CD4-positive, alpha-beta T cell treated with Interleukin-21 for 1 hour (primary cell): ENCODE measurements around the gene SLC39A6.
"Not testable (repeated sequence)": the region's sequence is repeated elsewhere in the genome, so short reads cannot be mapped to it uniquely, and the experiment has no call there.

Experiments used
- DNase-seq: peaks from one replicate; pipeline ENCODE4 v3.0.0-alpha.2; 2020

SLC39A6 gene

GRCh38 chr18:36129300-36130038 is at the start of gene SLC39A6, which contains the start of gene ELP2:
TSS of gene SLC39A6 (minus strand) at chr18:36129340. CDS start at chr18:36127007, 2,333 bp downstream.
TSS of gene ELP2 (plus strand) at chr18:36129899. CDS start at chr18:36129934, 35 bp downstream.
- DNase-seq: peak; percentile 95

GRCh38 chr18:36177913-36178312 is 48.8 kb upstream of the SLC39A6 start:
- no peak for DNase-seq

GRCh38 chr18:36176711-36177110 is 47.6 kb upstream of the SLC39A6 start:
- no peak for DNase-seq

GRCh38 chr18:36176177-36176584 is 47.0 kb upstream of the SLC39A6 start:
- no peak for DNase-seq

- no peak for DNase-seq
Measured at GRCh38 chr18:36175481-36175880, 46.3 kb upstream of the SLC39A6 start.

GRCh38 chr18:36169938-36170337 is 40.8 kb upstream of the SLC39A6 start:
- no peak for DNase-seq

- DNase-seq: not testable (repeated sequence)
Measured at GRCh38 chr18:36168296-36168695, 39.2 kb upstream of the SLC39A6 start.

- DNase-seq: no peak
Measured at GRCh38 chr18:36167692-36168218, 38.6 kb upstream of the SLC39A6 start.

- DNase-seq: no peak
Measured at GRCh38 chr18:36162981-36163380, 33.8 kb upstream of the SLC39A6 start.

GRCh38 chr18:36160959-36161371 is 31.8 kb upstream of the SLC39A6 start:
- no peak for DNase-seq

GRCh38 chr18:36158266-36158867 is 29.2 kb upstream of the SLC39A6 start:
- DNase-seq: no peak

- DNase-seq: no peak
Measured at GRCh38 chr18:36157441-36157840, 28.3 kb upstream of the SLC39A6 start.

GRCh38 chr18:36155851-36156757 is 27.0 kb upstream of the SLC39A6 start:
- no peak for DNase-seq

GRCh38 chr18:36153771-36154170 is 24.6 kb upstream of the SLC39A6 start:
- no peak for DNase-seq

- no peak for DNase-seq
Measured at GRCh38 chr18:36153203-36153602, 24.1 kb upstream of the SLC39A6 start.

- DNase-seq: no peak
Measured at GRCh38 chr18:36152781-36153180, 23.6 kb upstream of the SLC39A6 start.

GRCh38 chr18:36149514-36150289 is 20.6 kb upstream of the SLC39A6 start:
- no peak for DNase-seq

- no peak for DNase-seq
Measured at GRCh38 chr18:36143391-36143790, 14.3 kb upstream of the SLC39A6 start.

- no peak for DNase-seq
Measured at GRCh38 chr18:36142751-36143150, 13.6 kb upstream of the SLC39A6 start.

- DNase-seq: no peak
Measured at GRCh38 chr18:36141576-36141975, 12.4 kb upstream of the SLC39A6 start.

GRCh38 chr18:36139245-36139644 is 10.1 kb upstream of the SLC39A6 start:
- DNase-seq: no peak

- DNase-seq: no peak
Measured at GRCh38 chr18:36135264-36135663, 6.1 kb upstream of the SLC39A6 start.
